ENCODE measurements around the gene REN.

DNA sequence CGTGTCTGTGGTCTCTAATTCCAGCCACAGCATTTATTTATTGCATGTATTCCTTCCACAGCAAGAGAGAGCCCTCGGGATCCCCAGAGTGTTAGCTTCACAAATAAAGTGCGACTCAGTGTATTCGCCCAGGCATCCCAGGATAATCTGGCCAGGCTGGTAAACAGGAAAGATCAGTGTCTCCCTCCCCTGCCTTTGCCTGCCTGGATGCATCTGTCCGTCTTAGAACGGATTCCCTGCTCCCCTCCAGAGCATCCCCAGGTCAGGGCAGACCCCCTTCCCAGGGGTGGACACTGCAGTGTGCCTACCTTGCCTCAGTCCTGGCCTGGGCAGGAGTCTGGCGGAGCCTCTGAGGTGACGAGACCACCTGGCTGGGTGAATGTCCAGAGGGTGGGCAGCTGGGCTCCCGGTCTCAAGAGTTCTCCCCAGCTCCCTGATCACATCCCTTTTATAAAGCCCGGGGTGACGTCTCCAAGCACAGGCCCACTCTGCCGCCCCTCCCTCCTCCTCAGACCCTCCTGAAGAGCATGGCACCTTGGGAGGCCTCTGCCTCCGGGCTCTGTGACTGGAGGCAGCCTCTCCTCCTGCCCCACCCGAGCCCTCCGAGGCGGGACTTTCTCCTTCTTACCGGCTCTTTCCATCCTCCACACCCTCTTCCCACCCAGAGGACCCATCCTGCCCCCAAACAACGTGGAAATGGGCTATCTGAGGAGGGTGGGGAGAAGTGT lies 30.1 kb upstream of the REN start, which contains the start of gene KISS1:
- no peak for TF ChIP-seq CTCF (IDR thresholded peaks at IDR 0.05)
- TF ChIP-seq POLR2A (IDR thresholded peaks at IDR 0.05): no peak
